ENCODE measurements around the gene FLT1.

Gene FLT1

DNA sequence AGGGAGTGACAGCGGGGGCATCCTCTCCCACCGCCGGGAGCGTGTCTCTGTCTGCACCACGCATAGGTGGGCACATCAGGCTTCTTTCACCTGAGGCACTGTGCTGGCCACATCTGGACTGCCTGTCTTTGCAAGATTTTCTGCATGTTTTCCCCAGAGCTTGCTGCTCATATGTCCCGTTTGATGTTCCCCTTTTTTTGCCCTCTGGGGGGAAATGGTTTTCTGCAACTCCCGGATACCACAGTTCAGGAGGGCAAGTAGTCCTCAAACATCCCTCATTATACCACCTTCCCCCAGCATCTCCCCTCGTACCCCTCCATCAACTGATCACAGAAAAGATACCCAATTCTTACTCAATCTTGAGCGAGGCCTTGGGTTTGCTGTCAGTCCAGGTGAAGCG lies 188.6 kb downstream of the FLT1 start:
- DNase-seq: no peak

DNA sequence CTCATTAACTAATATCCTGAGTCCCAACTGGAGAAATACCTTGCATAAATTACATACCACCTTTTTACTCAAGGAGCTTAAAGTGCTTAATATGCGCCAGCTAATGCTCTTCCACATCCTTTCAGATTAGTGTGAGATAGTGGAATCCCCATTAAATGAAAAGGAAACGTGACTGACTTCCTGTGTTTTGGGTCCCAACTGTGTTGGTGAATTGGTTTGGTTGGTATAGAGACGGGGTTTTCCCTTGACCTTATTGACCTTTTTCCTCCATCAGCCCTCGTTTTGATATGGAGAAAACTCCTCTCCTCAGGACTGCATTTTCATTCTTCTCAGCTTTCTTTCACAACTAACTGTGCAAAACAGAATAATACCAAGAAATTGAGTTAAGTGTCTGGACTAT lies 193.1 kb downstream of the FLT1 start:
- no peak for DNase-seq

DNA sequence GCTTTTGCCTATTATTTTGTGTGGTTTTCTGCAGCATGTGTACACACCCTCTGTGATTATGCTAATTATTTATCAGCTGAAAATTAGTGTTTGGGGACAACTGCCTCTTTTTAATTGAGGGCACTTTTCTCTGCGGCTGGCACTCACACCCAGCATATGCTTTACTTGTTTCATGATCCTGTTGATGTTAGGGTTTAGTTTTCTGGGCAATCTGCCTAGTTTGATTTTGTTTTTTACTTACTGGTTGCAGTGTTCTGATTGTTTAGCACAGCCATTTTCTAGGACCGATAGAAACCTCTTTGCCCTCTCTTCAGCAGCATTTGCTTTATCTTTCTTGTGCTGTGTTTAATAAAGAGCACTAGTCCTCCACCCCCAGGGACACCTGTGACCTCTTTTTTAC lies 195.0 kb downstream of the FLT1 start:
- no peak for DNase-seq

DNA sequence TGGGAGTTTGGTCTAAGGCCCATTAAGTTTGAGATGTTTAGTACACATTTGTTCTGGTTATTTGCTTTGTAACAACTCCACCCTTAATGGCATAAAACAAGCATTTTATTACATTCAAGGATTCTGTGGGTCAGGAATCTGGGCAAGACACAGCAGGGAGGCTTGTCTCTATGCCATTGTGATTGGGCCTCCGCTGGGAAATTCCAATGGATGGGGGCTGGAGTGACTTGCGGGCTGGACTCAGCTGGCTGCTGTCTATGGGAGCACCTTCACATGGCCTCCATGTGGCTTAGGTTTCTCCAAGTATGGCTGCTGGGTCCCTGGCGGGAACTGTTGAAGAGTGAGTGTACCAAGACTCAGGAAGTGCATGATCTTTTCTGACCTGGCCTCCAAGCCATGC lies 197.6 kb downstream of the FLT1 start:
- DNase-seq: no peak

DNA sequence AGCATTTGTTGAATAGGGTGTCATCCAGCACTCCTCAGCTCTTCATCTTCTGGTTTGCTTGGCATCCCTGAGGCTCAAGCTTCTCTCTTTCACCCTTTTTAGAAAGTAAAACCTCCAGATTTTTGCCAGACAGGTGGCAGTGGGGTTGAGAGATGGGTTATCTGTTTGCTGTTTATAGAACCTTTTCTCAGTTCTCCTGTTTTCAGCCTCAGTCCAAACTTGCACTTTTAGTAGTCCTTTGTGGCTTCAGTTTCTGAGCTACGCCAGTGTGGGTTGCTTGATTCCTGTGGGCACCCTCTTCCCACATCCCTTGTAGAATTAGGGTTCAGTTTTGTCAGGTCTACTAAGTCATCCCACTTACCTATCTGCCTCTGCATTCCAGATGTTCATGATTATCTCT lies 208.7 kb downstream of the FLT1 start:
- DNase-seq: no peak

DNA sequence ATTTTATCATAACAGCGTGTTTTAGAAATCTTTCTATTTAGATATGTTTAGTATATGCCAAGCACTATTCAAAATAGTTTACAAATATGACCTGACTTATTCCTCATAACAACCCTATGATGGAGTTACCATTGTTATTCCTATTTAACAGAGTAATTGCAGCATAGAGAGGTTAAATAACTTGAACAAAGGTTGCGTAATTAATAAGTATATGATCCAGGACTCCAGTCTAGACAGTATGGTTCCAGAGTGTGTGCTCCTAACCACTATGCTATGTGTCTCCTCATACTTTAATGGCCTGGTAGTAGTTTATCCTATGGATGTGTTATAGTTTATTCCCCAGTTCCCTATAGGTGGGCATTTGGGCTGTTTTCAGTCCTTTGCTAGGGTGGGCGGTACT lies 211.3 kb downstream of the FLT1 start:
- DNase-seq: no peak

DNA sequence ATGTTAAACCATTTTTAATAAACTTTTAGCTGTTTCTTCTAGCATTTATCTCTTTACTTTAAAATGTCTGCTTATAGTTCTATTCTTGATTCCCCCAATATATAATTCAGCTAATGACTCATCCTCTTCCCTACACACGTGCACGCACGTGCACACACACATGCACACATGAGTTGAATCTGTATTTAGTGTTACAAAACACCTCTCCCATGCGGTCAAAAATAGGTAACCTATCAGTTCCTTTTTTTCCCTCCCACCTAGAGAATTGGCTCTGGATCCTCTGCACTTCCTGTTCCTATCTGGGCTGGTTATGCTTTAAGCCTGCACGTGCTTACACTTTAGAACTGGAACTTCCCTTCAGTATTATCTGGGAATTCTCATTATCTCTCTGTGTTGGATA lies 212.5 kb downstream of the FLT1 start:
- DNase-seq: no peak

DNA sequence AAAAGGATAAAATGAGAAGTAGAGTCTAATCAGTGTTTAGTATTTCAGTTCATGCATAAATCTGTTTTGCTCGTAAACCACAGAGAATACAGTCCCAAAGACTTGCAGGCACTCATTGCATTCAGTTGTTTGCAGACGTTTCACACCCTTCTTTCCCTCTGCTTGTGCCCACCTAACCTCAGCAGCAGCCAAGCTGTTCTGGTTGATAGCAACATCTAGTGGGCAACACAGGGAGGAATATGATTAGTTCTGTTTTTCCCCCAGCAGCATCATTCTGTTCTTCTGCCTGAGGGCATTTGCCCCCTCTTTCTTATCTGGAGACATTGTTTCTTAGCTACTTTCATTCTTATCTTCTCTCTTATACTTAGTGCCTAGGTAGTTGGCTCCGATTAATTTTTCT lies 221.0 kb downstream of the FLT1 start:
- DNase-seq: no peak

DNA sequence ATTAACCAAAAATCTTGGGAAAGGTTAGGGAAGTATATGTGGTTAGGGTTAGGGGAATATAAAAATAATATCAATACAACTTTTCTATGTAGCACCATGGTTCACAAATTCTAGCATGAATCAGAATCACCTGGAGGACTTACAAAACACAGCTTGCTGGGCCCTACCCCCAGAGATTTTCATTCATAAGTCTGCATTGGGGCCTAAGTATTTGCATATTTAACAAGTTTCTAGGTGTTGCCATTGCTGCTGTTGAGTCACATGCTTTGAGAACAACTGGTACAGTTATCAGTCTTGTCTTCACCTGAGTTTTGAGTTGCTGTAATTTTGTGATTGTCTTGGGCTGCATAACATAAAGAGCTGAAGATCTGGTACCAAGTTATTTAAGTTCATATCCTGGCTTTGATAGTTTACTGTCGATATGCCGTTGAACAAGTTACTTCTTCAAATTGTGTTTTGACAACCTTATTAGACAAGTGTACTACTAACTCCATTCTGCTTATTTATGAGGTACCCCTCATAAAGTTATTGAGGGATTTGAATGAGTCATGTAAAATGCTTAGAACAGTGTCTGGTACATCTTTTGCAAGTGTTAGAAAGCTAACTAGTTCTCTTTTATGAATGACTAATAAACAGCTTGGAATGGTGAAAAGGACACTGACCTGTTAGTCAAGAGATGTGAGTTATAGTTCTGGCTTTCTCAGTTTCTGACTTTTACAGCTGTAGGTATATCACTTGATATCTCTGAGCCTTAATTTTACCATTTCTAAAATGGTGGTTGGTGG lies 223.7 kb downstream of the FLT1 start:
- DNase-seq: no peak

DNA sequence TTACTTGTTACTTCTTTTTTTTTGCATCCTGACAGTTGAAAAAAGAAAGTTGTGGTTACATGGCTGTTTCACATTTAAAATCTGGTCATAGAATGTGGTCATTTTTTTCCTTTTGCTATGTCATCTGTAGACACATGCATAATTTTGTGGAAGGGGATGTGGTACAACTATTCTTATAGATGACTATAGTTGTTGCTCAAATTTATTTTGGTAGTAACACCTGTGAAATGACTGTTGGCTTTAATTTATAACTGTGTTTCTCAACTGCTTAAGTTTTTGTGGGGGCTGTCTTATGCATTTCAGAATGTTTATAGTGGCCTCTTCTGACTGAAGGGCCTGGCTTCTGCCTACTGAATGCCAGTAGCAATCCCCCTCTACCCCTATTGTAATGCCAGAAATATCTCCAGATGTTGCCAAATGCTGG lies 226.1 kb downstream of the FLT1 start:
- no peak for DNase-seq

DNA sequence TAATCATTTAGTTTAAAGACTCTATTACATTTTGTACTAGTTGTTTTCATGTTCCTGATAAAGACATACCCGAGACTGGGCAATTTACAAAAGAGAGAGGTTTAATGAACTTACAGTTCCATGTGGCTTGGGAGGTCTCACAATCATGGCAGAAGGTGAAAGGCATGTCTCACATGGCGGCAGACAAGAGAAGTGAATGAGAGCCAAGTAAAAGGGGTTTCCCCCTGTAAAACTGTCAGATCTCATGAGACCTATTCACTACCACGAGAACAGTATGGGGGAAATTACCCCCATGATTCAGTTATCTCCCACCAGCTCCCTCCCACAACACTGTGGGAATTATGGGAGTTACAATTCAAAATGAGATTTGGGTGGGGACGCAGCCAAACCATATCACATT lies 227.4 kb downstream of the FLT1 start:
- DNase-seq: no peak

DNA sequence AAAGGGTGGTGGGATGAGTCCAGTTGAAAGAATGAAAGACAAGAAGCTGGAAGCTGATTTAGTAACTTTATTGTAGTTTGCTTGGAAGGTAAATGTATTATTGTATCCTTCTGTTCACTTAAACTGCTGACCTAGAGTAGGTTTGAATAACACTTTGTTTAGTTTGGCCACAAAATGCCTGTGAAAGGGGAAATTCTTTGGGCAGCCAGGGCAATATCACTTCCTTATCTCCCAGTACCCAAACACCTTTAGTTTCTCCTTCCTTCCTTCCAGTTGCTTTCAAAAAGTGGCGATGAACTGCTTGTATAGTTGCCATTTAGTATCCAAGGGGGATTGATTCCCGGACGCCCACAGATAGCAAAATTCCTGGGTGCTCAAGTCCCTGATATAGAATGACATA lies 236.5 kb downstream of the FLT1 start:
- no peak for DNase-seq

DNA sequence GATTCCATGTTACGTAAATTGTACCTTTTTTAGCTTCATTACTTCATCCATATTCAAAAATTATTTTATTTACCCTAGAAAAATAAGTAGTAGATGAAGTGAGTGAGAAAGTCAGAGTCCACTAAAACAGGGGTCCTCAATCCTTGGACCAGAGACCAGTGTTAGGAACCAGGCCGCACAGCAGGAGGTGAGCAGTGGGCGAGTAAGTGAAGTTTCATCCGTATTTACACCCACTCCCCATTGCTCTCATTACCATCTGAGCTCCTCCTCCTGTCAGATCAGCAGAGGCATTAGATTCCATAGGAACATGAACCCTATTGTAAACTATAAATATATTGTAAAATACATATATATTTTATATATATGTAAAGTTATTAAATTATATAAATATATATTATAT lies 237.6 kb downstream of the FLT1 start:
- DNase-seq: no peak

DNA sequence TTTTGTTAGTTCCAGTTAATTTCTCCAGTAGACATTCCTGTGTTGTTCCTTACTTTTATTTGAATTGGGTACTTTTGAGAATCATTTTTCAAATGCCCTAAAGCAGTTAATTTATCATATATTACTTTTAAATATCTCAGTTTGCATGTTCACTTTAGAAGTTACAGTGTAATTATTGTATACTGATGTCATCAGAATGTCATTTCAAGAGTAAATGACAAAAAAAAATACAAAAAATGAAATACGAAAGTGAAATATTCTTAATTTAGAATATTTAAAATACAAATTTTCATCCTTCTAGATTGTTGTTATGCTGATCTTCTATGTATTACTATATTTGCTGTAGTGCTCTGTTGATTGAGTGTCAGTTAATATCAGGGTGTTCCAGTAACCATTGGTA lies 242.4 kb downstream of the FLT1 start:
- DNase-seq: no peak

DNA sequence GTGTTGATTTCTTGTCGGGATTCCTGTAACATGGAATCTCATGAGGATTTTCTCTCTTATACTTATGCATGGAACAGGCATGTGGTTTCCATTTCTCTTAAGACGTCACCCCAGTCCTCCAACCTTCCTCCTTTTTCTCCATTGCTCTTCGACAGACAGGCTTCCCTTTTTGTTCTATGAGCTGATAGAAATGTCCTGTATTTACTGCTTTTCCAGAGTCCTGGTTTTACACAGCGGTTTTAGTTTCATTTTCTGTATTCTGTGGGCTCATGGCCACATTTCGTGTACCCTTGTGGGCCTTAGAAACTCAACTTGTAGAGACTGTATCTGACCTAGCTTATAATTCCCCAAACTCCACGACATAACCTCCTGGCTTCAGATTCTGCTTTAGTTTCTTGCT lies 243.5 kb downstream of the FLT1 start:
- DNase-seq: no peak

DNA sequence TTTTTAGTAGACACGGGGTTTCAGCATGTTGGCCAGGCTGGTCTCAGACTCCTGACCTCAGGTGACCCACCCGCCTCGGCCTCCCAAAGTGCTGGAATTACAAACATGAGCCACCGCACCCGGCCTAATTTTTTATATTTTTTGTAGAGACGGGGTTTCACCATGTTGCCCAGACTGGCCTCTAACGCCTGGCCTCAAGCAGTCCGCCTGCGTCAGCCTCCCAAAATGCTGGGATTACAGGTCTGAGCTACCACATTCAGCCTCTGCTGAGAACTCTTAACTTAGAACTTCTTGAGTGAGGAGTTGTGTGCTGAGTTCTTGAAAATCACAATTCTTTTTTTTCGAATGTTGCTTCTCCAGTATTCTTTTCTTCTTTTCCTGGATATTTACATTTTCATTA lies 244.4 kb downstream of the FLT1 start:
- DNase-seq: no peak

Measured in stimulated activated CD4-positive, alpha-beta T cell treated with anti-CD3 and anti-CD28 coated beads, Interleukin-4, amount 100 ng/mL, for 24 hours (primary cell).